HFFc6 (cell line): ENCODE data around the gene OR4K5. TPM values are rescaled to one million over a fixed set of nuclear protein-coding genes. Genes with fewer than 3 reads are reported as not detected.
"Not testable (repeated sequence)": the region's sequence is repeated elsewhere in the genome, so short reads cannot be mapped to it uniquely, and the experiment has no call there.

Experiments
- DNase-seq: peaks from one replicate; pipeline ENCODE4 v3.0.0-alpha.2; 2018
- H3K27ac Mint-ChIP-seq: 2 replicates; pipeline ENCODE4 v1.8.0; 2020; ENCODE audit warnings: mild to moderate bottlenecking, mixed read lengths
- H3K27me3 Mint-ChIP-seq: 2 replicates; pipeline ENCODE4 v1.8.0; 2021; ENCODE audit warnings: mild to moderate bottlenecking, moderate library complexity, mixed read lengths; ENCODE audit not compliant: insufficient read depth
- H3K36me3 Mint-ChIP-seq: 2 replicates; pipeline ENCODE4 v1.8.0; 2021; ENCODE audit warnings: low read depth, mixed read lengths
- H3K4me1 Mint-ChIP-seq: 2 replicates; pipeline ENCODE4 v1.8.0; 2020; ENCODE audit warnings: low read depth, mixed read lengths
- H3K4me3 Mint-ChIP-seq: 2 replicates; pipeline ENCODE4 v1.8.0; 2020; ENCODE audit warnings: mild to moderate bottlenecking, moderate library complexity, mixed read lengths
- H3K9me3 Mint-ChIP-seq: 2 replicates; pipeline ENCODE4 v1.8.0; 2020; ENCODE audit warnings: mild to moderate bottlenecking, mixed read lengths
- total RNA-seq, 6 experiments: library from RNA; stranded (reverse); fragmentation: NEBNext Ultra II Directional; extraction: Animal tissue kit (Norgen Biotek cat#: 25700); gene quantifications; 2 replicates in 1 of 6; 3 replicates in 5 of 6; pipeline ENCODE4 v1.2.3, GENCODE V29; 2021
- TF ChIP-seq, protein P1 (sequence below): fragments of 200-600 bp; sonication (generic); IDR thresholded peaks from 2 replicates; pipeline ENCODE4 v1.5.0; 2021; ENCODE audit warnings: antibody characterized with exemption, mild to moderate bottlenecking

The OR4K5 gene
- total RNA-seq, 6 experiments from 2014 or later: not detected

DNA sequence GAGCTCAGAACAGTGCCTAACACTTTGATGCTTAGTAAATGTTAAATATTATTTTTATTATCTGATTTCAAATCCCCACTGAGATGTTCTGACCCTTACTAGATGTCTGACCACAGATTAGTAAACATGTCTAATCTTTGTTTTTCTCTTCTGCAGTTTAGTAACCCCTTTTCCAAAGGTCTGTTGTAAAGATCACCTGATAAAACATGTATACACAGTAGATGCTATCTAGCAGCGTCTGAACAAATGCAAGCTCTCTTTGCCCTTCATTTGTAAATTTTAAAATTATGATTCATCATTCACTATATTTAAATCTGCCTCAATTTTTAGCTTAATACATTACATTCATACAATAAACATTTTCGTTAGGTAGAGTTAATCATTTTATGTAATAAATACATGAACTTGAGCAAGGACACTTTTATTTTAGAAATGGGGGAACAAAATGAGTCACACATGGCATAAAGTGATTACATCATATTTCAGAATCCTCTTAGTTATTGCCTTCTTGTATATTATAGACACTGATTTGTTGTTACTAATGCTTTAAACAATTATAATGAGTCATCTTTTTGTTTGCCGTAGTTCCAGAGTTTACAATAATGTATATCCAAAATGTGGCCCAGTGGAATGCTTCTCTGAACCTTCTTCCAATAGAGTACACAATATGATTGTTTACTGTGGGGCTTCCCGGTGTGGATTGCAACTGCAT, 1.7 kb upstream of the OR4K5 start:
- TF ChIP-seq, protein P1, sequence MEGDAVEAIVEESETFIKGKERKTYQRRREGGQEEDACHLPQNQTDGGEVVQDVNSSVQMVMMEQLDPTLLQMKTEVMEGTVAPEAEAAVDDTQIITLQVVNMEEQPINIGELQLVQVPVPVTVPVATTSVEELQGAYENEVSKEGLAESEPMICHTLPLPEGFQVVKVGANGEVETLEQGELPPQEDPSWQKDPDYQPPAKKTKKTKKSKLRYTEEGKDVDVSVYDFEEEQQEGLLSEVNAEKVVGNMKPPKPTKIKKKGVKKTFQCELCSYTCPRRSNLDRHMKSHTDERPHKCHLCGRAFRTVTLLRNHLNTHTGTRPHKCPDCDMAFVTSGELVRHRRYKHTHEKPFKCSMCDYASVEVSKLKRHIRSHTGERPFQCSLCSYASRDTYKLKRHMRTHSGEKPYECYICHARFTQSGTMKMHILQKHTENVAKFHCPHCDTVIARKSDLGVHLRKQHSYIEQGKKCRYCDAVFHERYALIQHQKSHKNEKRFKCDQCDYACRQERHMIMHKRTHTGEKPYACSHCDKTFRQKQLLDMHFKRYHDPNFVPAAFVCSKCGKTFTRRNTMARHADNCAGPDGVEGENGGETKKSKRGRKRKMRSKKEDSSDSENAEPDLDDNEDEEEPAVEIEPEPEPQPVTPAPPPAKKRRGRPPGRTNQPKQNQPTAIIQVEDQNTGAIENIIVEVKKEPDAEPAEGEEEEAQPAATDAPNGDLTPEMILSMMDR: no peak
- no peak overlapping the region for H3K4me3 Mint-ChIP-seq
- no peaks in the 10 kb centered on the region; the same call in 1 of the 2 replicates for H3K9me3 Mint-ChIP-seq
- no peak for DNase-seq
- no peaks in the 10 kb centered on the region for H3K4me1 Mint-ChIP-seq
- no peaks in the 10 kb centered on the region for H3K36me3 Mint-ChIP-seq
- no peaks in the 10 kb centered on the region for H3K27me3 Mint-ChIP-seq
- no peak overlapping the region for H3K27ac Mint-ChIP-seq

DNA sequence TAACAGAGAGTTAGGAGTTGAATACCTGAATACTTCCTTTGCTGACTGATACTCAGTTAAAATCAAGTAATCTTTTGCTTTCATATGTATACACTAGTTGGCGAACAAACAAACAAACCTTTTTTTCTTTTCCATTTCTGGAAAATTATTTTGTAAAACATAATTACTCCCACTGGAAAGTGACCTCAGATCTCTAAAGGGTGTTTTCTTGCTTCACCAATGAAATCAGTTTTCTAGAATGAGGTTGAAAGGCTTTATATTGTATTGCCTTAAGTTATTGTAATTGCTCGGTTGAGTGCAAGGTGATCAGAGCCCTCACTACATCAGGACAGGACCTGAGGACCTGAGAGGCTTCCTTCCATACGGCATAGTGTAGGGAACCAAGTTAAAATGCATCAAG, 10.2 kb downstream of the OR4K5 start, which contains the start of gene OR4K1:
Gene OR4K1 (plus strand): TSS at position 301 of the 400 bp plus-strand sequence. CDS start 4,750 bp downstream, outside the sequence.
- H3K4me3 Mint-ChIP-seq: no peak within 1 kb of the TSS
- no peak within 1 kb of the TSS for H3K27ac Mint-ChIP-seq
- H3K27me3 Mint-ChIP-seq: peaks cover 2% of the 10 kb centered on the region; the same call in 1 of the 2 replicates
- TF ChIP-seq, protein P1: no peak
- no peak for DNase-seq
- peaks cover 15% of the 10 kb centered on the region for H3K9me3 Mint-ChIP-seq
- no peaks in the 10 kb centered on the region for H3K36me3 Mint-ChIP-seq
- no peaks in the 10 kb centered on the region for H3K4me1 Mint-ChIP-seq

DNA sequence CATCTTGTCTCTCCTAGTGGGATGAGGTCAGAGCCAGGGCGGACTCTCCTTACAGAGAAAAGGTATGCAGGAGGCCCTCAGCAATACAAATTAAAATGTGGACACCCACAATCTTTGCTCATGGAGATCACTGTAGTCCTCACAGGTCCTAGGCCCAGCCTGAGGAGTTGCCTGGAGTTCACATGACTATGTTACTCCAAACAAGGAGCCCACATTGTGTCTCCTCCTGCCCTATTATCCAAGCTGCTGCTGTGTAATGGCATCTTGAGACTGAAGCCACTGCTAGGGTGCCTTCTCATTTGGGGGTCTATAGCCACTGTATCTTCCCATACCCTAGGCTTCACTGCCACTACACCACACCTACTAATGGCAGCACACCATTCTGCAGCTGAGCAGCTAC, 21.3 kb downstream of the OR4K5 start:
- no peaks in the 10 kb centered on the region for H3K36me3 Mint-ChIP-seq
- no peak overlapping the region for H3K27ac Mint-ChIP-seq
- TF ChIP-seq, protein P1: no peak
- H3K27me3 Mint-ChIP-seq: no peaks in the 10 kb centered on the region
- no peak overlapping the region for H3K4me3 Mint-ChIP-seq
- no peak for DNase-seq
- H3K4me1 Mint-ChIP-seq: no peaks in the 10 kb centered on the region
- peaks cover 21% of the 10 kb centered on the region for H3K9me3 Mint-ChIP-seq

- DNase-seq: no peak
- peaks cover 17% of the 10 kb centered on the region for H3K9me3 Mint-ChIP-seq
- H3K4me1 Mint-ChIP-seq: no peaks in the 10 kb centered on the region
- TF ChIP-seq, protein P1: no peak
- no peaks in the 10 kb centered on the region for H3K27me3 Mint-ChIP-seq
- no peak overlapping the region for H3K27ac Mint-ChIP-seq
- H3K4me3 Mint-ChIP-seq: no peak overlapping the region
- no peaks in the 10 kb centered on the region for H3K36me3 Mint-ChIP-seq
These were observed 27.1 kb downstream of the OR4K5 start for GRCh38 chr14:19947413-19948090.

DNA sequence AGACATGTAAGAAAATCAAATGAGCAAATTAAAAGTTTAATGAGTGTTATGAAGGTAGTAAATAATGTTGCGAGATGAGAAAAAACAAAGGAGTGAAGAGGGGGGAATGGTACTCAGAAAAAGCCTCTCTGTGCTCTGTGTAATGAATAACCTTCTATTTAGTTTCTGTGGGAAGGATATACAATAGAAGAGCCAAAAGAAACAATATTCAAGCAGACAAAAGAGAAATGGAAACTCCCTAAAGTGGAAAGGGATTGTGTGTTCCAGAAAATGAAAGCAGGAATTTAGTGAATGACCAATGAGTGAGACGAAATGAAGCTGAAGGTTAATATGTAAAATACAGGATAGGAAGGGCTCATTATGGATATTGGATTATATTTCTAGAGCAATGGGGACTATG, 28.8 kb downstream of the OR4K5 start:
- H3K27ac Mint-ChIP-seq: no peak overlapping the region
- H3K36me3 Mint-ChIP-seq: no peaks in the 10 kb centered on the region

DNA sequence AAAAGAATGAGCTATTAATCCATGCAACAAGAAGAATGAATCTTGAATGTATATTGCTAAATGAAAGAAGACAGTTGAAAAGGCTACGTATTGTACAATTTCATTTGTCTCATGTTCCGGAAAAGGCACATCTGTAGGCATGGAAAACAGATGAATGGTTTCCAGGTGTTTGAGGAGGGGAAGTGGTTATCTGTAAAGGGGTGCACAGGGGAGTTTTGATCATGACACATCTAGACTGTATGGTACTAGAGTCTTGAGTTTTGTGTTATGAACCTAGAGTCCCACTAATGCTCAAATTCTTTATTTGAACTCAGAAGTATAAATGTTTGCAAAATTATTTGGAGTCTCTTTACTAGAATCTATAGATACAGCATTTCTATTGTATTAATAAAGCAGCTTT, 49.3 kb downstream of the OR4K5 start:
- H3K4me3 Mint-ChIP-seq, H3K27ac Mint-ChIP-seq, DNase-seq, H3K36me3 Mint-ChIP-seq, H3K27me3 Mint-ChIP-seq, H3K4me1 Mint-ChIP-seq: not testable (repeated sequence)
- peaks cover 27% of the 10 kb centered on the region for H3K9me3 Mint-ChIP-seq

More for the DNA sequence above, 28.8 kb downstream of the OR4K5 start:
- no peaks in the 10 kb centered on the region for H3K27me3 Mint-ChIP-seq
- TF ChIP-seq, protein P1: no peak
- no peak for DNase-seq
- H3K4me1 Mint-ChIP-seq: no peaks in the 10 kb centered on the region
- no peak overlapping the region for H3K4me3 Mint-ChIP-seq
- H3K9me3 Mint-ChIP-seq: peaks cover 17% of the 10 kb centered on the region
